Activated CD4-positive, alpha-beta T cell treated with anti-CD3 and anti-CD28 coated beads, Interleukin-2, Interleukin-6, amounts not matched to agents 100 ng/mL and 50 ng/mL, durations not matched to agents 16 hours and 8 hours (primary cell): ENCODE results near the gene HDAC4.
A peak's percentile ranks its signal among the peaks of the same experiment; 100 is the strongest.

Source experiments
- DNase-seq: peaks from one replicate; pipeline ENCODE4 v3.0.0-alpha.2; 2020

HDAC4 gene

GRCh38 chr2:239425631-239426030 lies 24.8 kb upstream of the HDAC4 start:
- DNase-seq = no peak

- DNase-seq = no peak
Observed at GRCh38 chr2:239424337-239425045, 23.7 kb upstream of the HDAC4 start.

- DNase-seq = no peak
Observed at GRCh38 chr2:239423551-239423950, 22.7 kb upstream of the HDAC4 start.

GRCh38 chr2:239421851-239422250 lies 21.0 kb upstream of the HDAC4 start:
- no peak for DNase-seq

- no peak for DNase-seq
Observed at GRCh38 chr2:239420082-239420481, 19.3 kb upstream of the HDAC4 start.

GRCh38 chr2:239418918-239419317 lies 18.1 kb upstream of the HDAC4 start:
- DNase-seq = no peak

- no peak for DNase-seq
Observed at GRCh38 chr2:239412905-239413603, 12.2 kb upstream of the HDAC4 start.

- DNase-seq = no peak
Observed at GRCh38 chr2:239411549-239412319, 10.9 kb upstream of the HDAC4 start.

GRCh38 chr2:239411117-239411516 lies 10.3 kb upstream of the HDAC4 start:
- DNase-seq = no peak

GRCh38 chr2:239409976-239410375 lies 9.2 kb upstream of the HDAC4 start:
- DNase-seq = no peak

- DNase-seq = no peak
Observed at GRCh38 chr2:239407112-239407511, 6.3 kb upstream of the HDAC4 start.

GRCh38 chr2:239406316-239406995 lies 5.6 kb upstream of the HDAC4 start:
- DNase-seq = no peak

GRCh38 chr2:239405071-239405470 lies 4.3 kb upstream of the HDAC4 start:
- no peak for DNase-seq

- DNase-seq = no peak
Observed at GRCh38 chr2:239402666-239403065, 1.8 kb upstream of the HDAC4 start.

- DNase-seq = no peak
Observed at GRCh38 chr2:239401881-239402233, 1.0 kb upstream of the HDAC4 start.

- DNase-seq = peak; percentile 99
Observed at GRCh38 chr2:239401067-239401880, 454 bp upstream of the HDAC4 start.

- peak; percentile 36 for DNase-seq
Observed at GRCh38 chr2:239399921-239400595, 762 bp downstream of the HDAC4 start.

- DNase-seq = peak; percentile 28
Observed at GRCh38 chr2:239399433-239399920, 1.3 kb downstream of the HDAC4 start.

GRCh38 chr2:239398521-239398921 lies 2.3 kb downstream of the HDAC4 start:
- no peak for DNase-seq

- no peak for DNase-seq
Observed at GRCh38 chr2:239397931-239398471, 2.8 kb downstream of the HDAC4 start.
